GM19452 (cell line): ENCODE results near the gene RIPPLY1.

Experiments used
- ATAC-seq: cut with Tn5 transposase; IDR thresholded peaks from one replicate; pipeline ENCODE4 v1.9.1; 2021; ENCODE audit not compliant: unreplicated experiment

The RIPPLY1 gene, protein sequence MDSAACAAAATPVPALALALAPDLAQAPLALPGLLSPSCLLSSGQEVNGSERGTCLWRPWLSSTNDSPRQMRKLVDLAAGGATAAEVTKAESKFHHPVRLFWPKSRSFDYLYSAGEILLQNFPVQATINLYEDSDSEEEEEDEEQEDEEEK

GRCh38 chrX:106903291-106903824 is at the start of gene RIPPLY1:
Gene RIPPLY1, minus strand, starts transcription at chrX:106903341. Its CDS starts 54 bp downstream, at chrX:106903287.
- ATAC-seq, result no peak

GRCh38 chrX:106952538-106952937 is 49.4 kb upstream of the RIPPLY1 start:
- ATAC-seq, result no peak

DNA sequence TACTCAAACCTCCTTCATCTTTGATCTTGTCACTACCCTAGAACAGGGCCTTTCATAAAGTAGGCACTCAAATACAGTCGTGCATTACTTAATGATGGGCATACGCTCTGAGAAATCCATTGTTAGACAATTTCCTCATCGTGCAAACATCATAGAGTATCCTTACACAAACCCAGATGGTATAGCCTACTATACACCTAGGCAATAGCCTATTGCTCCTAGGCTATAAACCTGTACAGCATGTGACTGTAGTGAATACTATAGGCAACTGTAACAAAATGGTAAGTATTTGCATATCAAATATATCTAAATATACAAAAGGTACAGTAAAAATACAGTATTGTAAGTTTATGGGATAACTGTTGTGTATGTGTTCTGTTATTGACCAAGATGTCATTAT is 48.9 kb upstream of the RIPPLY1 start:
- ATAC-seq, result no peak

GRCh38 chrX:106951230-106951629 is 48.1 kb upstream of the RIPPLY1 start:
- no peak for ATAC-seq

- ATAC-seq, result no peak
Observed at GRCh38 chrX:106950381-106950780, 47.2 kb upstream of the RIPPLY1 start.

DNA sequence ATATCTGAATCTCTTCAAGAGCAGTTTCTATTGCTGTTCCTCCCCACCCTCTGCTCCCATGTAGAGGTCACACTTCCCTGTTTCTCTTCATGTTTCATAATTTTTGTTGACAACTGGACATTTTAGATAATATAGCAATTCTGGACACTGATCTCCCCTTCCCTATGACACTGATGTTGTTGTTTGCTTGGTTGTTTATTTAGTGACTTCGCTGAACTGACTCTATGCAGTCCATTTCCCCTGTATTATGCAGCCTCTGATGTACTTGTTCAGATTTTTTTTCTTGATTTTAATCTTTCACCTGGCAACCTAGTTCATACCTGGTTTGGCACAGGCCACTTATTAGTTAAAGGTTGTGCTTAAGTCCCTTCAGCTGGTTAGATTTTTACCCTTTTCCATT is 46.2 kb upstream of the RIPPLY1 start:
- ATAC-seq, result no peak

DNA sequence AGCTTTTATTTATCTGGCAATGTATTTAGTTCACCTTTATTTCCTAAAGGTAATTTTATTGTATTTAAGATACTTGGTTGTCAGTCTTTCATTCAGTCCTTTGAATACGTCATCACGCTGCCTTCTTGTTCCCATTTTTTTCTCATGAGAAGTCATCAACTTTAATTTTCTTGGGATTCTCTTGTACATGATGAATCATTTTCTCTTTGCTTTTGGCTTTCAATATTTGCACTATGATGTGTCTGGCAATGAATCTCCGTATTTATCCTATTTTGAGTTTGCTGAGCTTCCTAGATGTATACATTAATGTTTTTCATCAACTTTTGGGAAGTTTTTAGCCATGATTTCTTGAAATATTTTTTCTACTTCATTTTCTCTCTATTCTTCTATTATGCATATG is 45.5 kb upstream of the RIPPLY1 start:
- no peak for ATAC-seq

DNA sequence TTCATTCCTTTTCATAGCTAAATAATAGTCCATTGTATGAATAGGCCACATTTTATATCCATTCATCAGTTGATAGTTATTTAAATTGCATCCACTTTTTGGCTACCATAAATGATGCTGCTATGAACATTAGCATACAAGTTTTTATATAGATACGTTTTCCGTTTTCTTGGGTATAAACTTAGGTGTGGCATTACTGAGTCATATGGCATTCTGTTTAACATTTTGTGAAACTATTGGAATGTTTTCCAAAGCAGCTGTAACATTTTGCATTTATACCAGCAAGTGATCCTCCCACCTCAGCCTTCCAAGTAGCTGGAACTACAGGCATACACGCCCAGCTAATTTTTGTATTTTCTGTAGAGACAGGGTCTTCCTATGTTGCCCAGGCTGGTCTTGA is 43.3 kb upstream of the RIPPLY1 start:
- ATAC-seq, result no peak

DNA sequence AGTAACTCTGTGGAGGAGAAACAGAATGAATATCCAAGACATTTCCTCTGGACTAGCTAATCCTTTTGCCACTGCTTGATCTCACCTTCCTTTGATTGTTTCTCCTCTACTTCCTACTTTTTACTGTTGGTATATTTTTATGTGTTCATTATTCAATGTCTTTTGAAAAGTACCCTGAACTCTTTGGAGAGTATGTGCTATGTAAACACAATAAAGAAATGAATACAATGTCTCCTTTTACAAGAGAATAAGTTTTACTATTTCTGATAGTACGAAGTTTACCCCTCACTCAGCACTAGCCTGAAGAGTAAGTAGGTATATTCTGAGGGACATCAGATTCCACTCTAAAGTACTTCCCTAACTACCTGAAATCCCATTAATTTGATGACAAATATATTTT is 36.9 kb upstream of the RIPPLY1 start:
- no peak for ATAC-seq

GRCh38 chrX:106939566-106939965 is 36.4 kb upstream of the RIPPLY1 start:
- ATAC-seq, result no peak

GRCh38 chrX:106936246-106936645 is 33.1 kb upstream of the RIPPLY1 start:
- ATAC-seq, result no peak

DNA sequence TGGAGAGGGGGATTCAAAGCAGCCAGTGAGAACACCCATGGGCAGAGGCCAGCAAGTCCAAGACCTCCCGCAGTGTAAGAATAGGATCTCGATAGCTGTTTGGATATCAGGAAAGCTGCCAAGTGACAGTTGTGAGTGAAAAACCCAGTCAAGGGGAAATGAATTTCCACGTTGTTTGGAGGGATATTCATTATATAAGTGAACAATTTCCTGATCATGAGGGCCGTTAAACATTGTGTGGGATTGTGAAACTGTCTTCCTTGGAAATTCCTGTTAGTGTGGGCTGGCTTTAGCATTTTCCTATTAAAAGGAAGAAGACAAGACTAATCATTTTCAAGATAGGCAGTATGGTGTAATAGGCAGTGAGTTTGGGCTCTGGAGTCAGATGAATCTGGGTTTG is 32.0 kb upstream of the RIPPLY1 start:
- no peak for ATAC-seq

- no peak for ATAC-seq
Observed at GRCh38 chrX:106933538-106933961, 30.4 kb upstream of the RIPPLY1 start.

- ATAC-seq, result no peak
Observed at GRCh38 chrX:106932960-106933537, 29.9 kb upstream of the RIPPLY1 start.

GRCh38 chrX:106932492-106932923 is 29.4 kb upstream of the RIPPLY1 start:
- no peak for ATAC-seq

DNA sequence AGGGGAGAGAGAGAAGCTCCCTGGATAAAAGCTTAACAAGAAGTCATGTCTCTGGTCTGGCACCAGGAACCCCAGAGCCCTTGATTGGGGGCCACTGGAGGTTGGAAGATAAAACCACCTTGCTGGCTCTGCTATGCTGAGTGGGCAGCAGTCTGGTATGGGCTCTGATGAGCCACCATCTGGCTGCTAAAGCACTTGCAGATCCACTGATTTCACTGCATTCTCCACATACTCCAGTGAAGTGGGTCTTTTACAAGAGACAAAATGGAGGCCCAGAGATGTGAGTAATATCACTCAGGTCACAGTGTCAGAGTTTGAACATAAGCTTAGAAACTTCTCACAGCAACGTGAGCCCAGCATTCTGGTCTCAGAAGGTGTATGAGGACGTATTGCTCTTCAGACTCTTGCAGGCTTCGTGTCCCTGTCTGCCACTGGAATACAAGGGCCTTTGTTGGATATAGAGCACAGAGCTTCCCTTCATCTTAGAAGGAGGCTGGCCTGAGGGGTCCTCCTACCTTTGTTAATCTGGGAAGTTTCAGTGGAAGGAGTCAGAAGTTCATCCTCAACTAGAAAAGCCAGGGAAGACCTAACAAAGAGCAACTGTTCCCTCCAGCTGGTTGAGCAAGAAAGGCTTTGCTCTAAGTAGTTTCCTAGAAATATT is 28.8 kb upstream of the RIPPLY1 start:
- no peak for ATAC-seq

GRCh38 chrX:106928227-106928626 is 25.1 kb upstream of the RIPPLY1 start:
- ATAC-seq, result no peak

GRCh38 chrX:106927700-106928099 is 24.6 kb upstream of the RIPPLY1 start:
- no peak for ATAC-seq

DNA sequence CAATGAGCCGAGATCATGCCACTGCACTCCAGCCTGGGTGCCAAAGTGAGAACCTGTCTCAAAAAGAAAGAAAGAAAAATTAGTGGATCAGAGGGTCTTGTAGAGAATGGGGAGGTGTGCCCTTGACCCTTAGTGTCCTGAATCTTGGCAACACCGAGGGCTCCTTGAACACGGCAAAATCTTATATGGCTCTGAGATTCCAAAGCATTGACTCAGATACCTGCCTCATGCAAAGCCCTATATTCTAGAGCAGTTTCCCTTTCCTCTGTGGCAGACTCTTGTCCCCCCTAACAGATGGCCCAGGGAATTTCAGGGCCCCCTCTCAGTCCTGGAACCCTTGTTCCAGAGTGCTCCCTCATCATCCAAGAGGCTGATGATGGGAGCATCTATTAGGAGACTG is 23.9 kb upstream of the RIPPLY1 start:
- no peak for ATAC-seq

DNA sequence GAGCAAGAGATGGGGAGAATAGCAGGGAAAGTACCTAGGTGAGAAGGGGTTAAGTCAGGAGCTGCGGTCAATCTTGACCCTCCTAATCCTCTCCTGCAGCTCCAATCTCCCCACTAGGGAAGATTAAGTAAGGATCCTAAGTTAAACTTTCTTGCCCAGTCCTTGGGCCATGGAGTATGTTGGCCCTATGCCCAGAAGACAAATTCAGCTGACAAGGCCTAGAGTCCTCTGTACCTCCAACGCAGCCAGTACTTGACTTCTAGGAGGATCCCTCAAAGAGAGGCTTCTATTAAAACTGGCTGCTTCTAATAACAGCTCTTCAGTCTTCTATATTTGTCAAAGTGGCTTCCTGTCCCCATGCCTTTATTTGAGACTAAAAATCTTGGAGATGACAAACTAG is 18.5 kb upstream of the RIPPLY1 start:
- no peak for ATAC-seq

DNA sequence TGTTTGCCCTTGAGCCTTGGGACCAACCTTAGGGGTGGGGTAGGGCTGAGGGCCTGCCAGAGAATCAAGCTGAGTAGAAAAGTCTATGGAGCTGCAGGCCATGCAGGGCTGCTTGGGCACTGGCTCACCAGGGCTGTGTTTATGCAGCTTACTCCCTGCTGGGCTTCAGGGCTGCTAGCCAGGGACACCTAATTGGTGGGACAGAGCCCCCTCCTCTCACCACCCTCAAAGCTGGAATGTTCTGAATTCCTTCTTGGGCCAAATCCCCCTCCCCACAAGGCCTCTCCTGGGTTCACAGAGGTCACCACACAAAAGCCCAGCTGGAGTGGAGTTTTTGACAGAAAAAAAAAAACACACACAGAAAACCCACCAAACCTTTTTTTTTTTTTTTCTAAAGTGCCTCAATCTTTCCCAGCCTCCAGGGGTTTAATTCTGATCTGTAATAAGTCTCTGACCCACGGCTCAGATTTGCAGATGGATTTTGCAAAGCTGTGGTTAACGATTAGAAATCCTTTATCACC is 16.9 kb upstream of the RIPPLY1 start, which contains the start of gene CLDN2:
Gene CLDN2, plus strand, starts transcription at position 471 of the 521 bp plus-strand sequence. CDS start 7,827 bp downstream, outside the sequence.
- ATAC-seq, result no peak
